Endothelial cell of umbilical vein (primary cell): ENCODE results near the gene NUDT10. TPM values are rescaled to one million over a fixed set of nuclear protein-coding genes. Genes with fewer than 3 reads are reported as not detected.
A peak's percentile ranks its signal among the peaks of the same experiment; 100 is the strongest.

Experiments used
- BruUV-seq: library from RNA; stranded (reverse); fragments of 400-500 nt; replicated peaks from 2 replicates; lab custom pipeline; 2021; lab: Mats Ljungman, UMichigan
- CTCF ChIA-PET: fragments of 300-600, 350-600 bp; sonication (Branson Sonifier 250); formaldehyde crosslinking; loops from one replicate; lab custom pipeline; 2021; ENCODE audit warnings: antibody characterized with exemption, inconsistent platforms; lab: Charles Lee
- POLR2A ChIA-PET: fragments of 300-600, 350-600 bp; sonication (Branson Sonifier 250); formaldehyde crosslinking; loops from one replicate; lab custom pipeline; 2021; ENCODE audit warnings: antibody characterized with exemption, inconsistent platforms; lab: Charles Lee
- DNase-seq: peaks from one replicate; pipeline ENCODE4 v3.0.0-alpha.2; 2011; ENCODE audit warnings: low read depth, low spot score
- FAIRE-seq: peaks from 2 replicates; lab custom pipeline; 2011; peaks lifted over from hg19 to GRCh38; lab: Jason Lieb, UNC
- H2AFZ ChIP-seq: 2 replicates; pipeline ENCODE4 v1.6.0; 2012; ENCODE audit warnings: low read depth, low read length, control low read depth, inconsistent platforms
- H3K27ac ChIP-seq: 2 replicates; pipeline ENCODE4 v1.5.1; 2011; ENCODE audit warnings: low read depth, mild to moderate bottlenecking, control low read depth, low read length, moderate library complexity; ENCODE audit not compliant: insufficient read depth
- H3K27me3 ChIP-seq, 2 experiments: 2 replicates each; pipeline versions ENCODE4 v1.6.0 to v1.6.1; 2011; ENCODE audit warnings: low read length in 2 of 2, mixed read lengths in 1 of 2; ENCODE audit not compliant: control insufficient read depth in 2 of 2, insufficient read depth in 2 of 2
- H3K36me3 ChIP-seq, 2 experiments: 2 replicates in 1 of 2; 3 replicates in 1 of 2; pipeline ENCODE4 v1.5.1; 2011; ENCODE audit warnings: low read length in 2 of 2, mild to moderate bottlenecking in 1 of 2, moderate library complexity in 1 of 2; ENCODE audit not compliant: control insufficient read depth in 2 of 2, insufficient read depth in 2 of 2; ENCODE audit errors: extremely low read depth in 1 of 2
- H3K4me1 ChIP-seq: 3 replicates; pipeline ENCODE4 v1.5.1; 2011; ENCODE audit warnings: mild to moderate bottlenecking, low read length; ENCODE audit not compliant: control insufficient read depth, insufficient read depth; ENCODE audit errors: extremely low read depth
- H3K4me2 ChIP-seq: 2 replicates; pipeline ENCODE4 v1.6.1; 2011; ENCODE audit warnings: low read length, control low read depth, mixed read lengths; ENCODE audit not compliant: insufficient read depth
- H3K4me3 ChIP-seq, 3 experiments: fragments of 200-600 bp in 1 of 3; sonication (generic), shearing (Covaris generic) in 1 of 3; replicated peaks in 1 of 3; 2 replicates each; pipeline ENCODE4 v1.5.1; 2011 to 2016; ENCODE audit warnings: control low read depth in 3 of 3, low read length in 3 of 3, mild to moderate bottlenecking in 2 of 3, inconsistent platforms in 1 of 3, low read depth in 1 of 3, moderate library complexity in 1 of 3; ENCODE audit not compliant: insufficient read depth in 1 of 3
- H3K79me2 ChIP-seq: 2 replicates; pipeline ENCODE4 v1.6.0; 2012; ENCODE audit warnings: low read length, inconsistent platforms; ENCODE audit not compliant: control insufficient read depth, insufficient read depth
- H3K9ac ChIP-seq: replicated peaks from 2 replicates; pipeline ENCODE3; 2011; ENCODE audit warnings: low read length, control low read depth; ENCODE audit not compliant: insufficient read depth; ENCODE audit errors: extremely low read depth
- H3K9me1 ChIP-seq: replicated peaks from 3 replicates; pipeline ENCODE4 v1.6.0; 2011; ENCODE audit warnings: mild to moderate bottlenecking, low read length; ENCODE audit not compliant: control insufficient read depth, insufficient read depth; ENCODE audit errors: extremely low read depth
- H3K9me3 ChIP-seq: replicated peaks from 2 replicates; pipeline ENCODE4 v1.5.1; 2012; ENCODE audit warnings: low read length, inconsistent platforms; ENCODE audit not compliant: control insufficient read depth, insufficient read depth
- H4K20me1 ChIP-seq: replicated peaks from 2 replicates; pipeline ENCODE3; 2011; ENCODE audit warnings: mild to moderate bottlenecking, low read length; ENCODE audit not compliant: control insufficient read depth, insufficient read depth; ENCODE audit errors: extremely low read depth
- EZH2 ChIP-seq: IDR thresholded peaks from 2 replicates; pipeline ENCODE4 v1.6.1; 2012; ENCODE audit warnings: borderline replicate concordance, low read depth, mild to moderate bottlenecking, moderate library complexity, low read length, inconsistent platforms; ENCODE audit not compliant: severe bottlenecking
- FOS ChIP-seq: IDR thresholded peaks from 2 replicates; pipeline ENCODE4 v1.6.1; 2011; ENCODE audit warnings: mild to moderate bottlenecking, low read length, moderate library complexity, borderline replicate concordance; ENCODE audit not compliant: insufficient read depth
- GATA2 ChIP-seq: IDR thresholded peaks from 2 replicates; pipeline ENCODE4 v1.7.0; 2011; ENCODE audit warnings: low read depth, mild to moderate bottlenecking, moderate library complexity, mixed read lengths, low read length; ENCODE audit not compliant: insufficient read length, insufficient read depth
- JUN ChIP-seq: IDR thresholded peaks from 2 replicates; pipeline ENCODE4 v1.6.1; 2011; ENCODE audit warnings: borderline replicate concordance, low read depth; ENCODE audit not compliant: insufficient read length, insufficient read depth
- MYC ChIP-seq: IDR thresholded peaks from one replicate; pipeline ENCODE4 v1.6.1; 2011; ENCODE audit warnings: mild to moderate bottlenecking, low read depth, low read length
- POLR2A ChIP-seq: IDR thresholded peaks from 2 replicates; pipeline ENCODE4 v1.6.1; 2012; ENCODE audit warnings: low read depth, mild to moderate bottlenecking, control low read depth, low read length
- POLR2AphosphoS5 ChIP-seq: IDR thresholded peaks from 2 replicates; pipeline ENCODE4 v1.6.1; 2012; ENCODE audit warnings: low read depth, mild to moderate bottlenecking, control low read depth, low read length, moderate library complexity; ENCODE audit not compliant: insufficient read depth
- dilution Hi-C: fragments of 300-500 bp; cut with MboI; formaldehyde crosslinking; loops from one replicate; pipeline ENCODE4 v1.15.0; 2019; ENCODE audit warnings: low sequenced_read_pairs; ENCODE audit not compliant: extremely low pct_ligation_motif_present
- intact Hi-C: fragments of 100-400 bp; cut with micrococcal nuclease; formaldehyde crosslinking; loops from one replicate; pipeline ENCODE4 v1.10.0; 2022
- polyA plus RNA-seq, 4 experiments: library from polyadenylated mRNA; depleted of rRNA in 3 of 4; stranded (reverse) in 3 of 4; unstranded in 1 of 4; fragments of >200 nt; gene quantifications; 2 replicates each; pipeline versions ENCODE4 v1.2.1 to v1.2.3, GENCODE V29; 2011 to 2012; ENCODE audit warnings: missing spikeins in 1 of 4
- total RNA-seq: library from RNA; stranded (reverse); gene quantifications from 2 replicates; pipeline ENCODE4 v1.2.3, GENCODE V29; 2021
- TF ChIP-seq, protein P1 (sequence below), 2 donors: IDR thresholded peaks; 1 replicate in 1 of 2; 2 replicates in 1 of 2; pipeline ENCODE4 v1.5.1; 2011; ENCODE audit warnings: low read length in 2 of 2, mild to moderate bottlenecking in 2 of 2, moderate library complexity in 2 of 2, control low read depth in 1 of 2, inconsistent platforms in 1 of 2, low read depth in 1 of 2; ENCODE audit not compliant: insufficient read depth in 1 of 2; ENCODE audit errors: extremely low read depth in 1 of 2
- TF ChIP-seq, protein P2 (sequence below): IDR thresholded peaks from 2 replicates; pipeline ENCODE4 v1.6.1; 2011; ENCODE audit not compliant: insufficient read depth, insufficient read length

Gene NUDT10
- total and polyA plus RNA-seq, 2 donors (not counting 3 experiments of a cell fraction or from before 2014, with no cell fraction given), result 0.22 TPM; not detected in 1

DNA sequence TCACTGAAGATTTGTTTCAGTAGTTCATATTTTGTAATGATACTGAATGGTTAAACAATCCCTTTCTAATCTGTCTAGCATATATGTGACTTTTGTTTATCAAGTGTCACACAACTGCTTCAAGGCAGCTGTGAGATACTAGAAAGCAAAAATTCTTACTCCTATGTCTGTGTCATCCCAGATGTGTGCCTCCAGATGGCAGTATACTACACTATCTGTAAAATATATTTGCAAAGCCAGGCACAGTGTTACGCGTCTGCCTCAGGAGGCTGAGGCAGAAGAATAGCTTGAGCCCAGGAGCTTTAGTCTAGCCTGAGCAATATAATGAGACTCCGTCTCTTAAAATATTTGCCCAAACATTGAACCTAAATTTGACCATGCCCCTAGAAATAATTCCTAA lies 4.0 kb downstream of the NUDT10 start:
- H3K9ac ChIP-seq, result no peak overlapping the region
- no TSS peak for BruUV-seq
- no peak overlapping the region for H3K4me2 ChIP-seq
- no peaks in the 10 kb centered on the region for H3K9me1 ChIP-seq
- no peaks in the 10 kb centered on the region for H3K79me2 ChIP-seq
- H3K27me3 ChIP-seq, result peaks cover 2 to 4% of the 10 kb centered on the region in 2 experiments
- H4K20me1 ChIP-seq, result no peaks in the 10 kb centered on the region
- intact Hi-C loops (loop anchor here (1.0 kb wide), 1 partner anchor 84 kb away; no protein-coding TSS in a partner anchor), dilution Hi-C loops (no loop called here)
- H3K36me3 ChIP-seq, result no peaks in the 10 kb centered on the region
- FAIRE-seq (peak; percentile 49), DNase-seq (peak; percentile 18)
- H3K4me3 ChIP-seq, result no peak overlapping the region
- TF ChIP-seq GATA2, result no peak
- TF ChIP-seq, protein P1, sequence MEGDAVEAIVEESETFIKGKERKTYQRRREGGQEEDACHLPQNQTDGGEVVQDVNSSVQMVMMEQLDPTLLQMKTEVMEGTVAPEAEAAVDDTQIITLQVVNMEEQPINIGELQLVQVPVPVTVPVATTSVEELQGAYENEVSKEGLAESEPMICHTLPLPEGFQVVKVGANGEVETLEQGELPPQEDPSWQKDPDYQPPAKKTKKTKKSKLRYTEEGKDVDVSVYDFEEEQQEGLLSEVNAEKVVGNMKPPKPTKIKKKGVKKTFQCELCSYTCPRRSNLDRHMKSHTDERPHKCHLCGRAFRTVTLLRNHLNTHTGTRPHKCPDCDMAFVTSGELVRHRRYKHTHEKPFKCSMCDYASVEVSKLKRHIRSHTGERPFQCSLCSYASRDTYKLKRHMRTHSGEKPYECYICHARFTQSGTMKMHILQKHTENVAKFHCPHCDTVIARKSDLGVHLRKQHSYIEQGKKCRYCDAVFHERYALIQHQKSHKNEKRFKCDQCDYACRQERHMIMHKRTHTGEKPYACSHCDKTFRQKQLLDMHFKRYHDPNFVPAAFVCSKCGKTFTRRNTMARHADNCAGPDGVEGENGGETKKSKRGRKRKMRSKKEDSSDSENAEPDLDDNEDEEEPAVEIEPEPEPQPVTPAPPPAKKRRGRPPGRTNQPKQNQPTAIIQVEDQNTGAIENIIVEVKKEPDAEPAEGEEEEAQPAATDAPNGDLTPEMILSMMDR (IDR thresholded peaks at IDR 0.05; ENCODE audit: extremely low read depth in 1 of 2, insufficient read depth in 1 of 2, low read depth in 1 of 2, low read length in 2 of 2), result peak; percentile 10 to 30
- H2AFZ ChIP-seq, result no peak overlapping the region
- CTCF ChIA-PET, result interaction anchor here (1.1 to 4.0 kb wide), 5 partner anchors 12 to 125 kb away, joined by 3 to 36 read pairs (median 3); no protein-coding TSS in a partner anchor
- no peak overlapping the region for H3K27ac ChIP-seq
- H3K4me1 ChIP-seq, result no peaks in the 10 kb centered on the region
- H3K9me3 ChIP-seq, result no peaks in the 10 kb centered on the region
- POLR2A ChIA-PET, result no interaction called here

DNA sequence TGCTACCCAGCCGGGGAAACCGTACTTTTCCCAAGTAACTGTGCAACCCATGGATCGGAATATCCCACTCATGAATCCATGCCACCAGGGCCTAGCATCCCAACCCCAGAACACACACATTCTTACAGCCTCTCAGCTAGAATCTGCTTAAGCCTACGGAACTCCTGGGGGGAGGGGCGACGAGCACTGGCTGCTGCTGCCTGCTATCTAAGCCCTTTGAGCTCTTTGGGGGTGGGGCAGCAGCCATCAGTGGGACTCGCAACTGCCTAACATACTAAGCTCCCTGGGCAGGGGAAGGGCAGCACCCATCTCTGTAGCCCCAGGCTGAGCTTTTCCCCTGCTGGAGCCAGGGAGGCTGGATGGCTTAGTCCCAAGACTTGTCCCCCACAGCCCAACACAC lies 28.6 kb downstream of the NUDT10 start:
- Histone ChIP-seq H3K9ac (no peak overlapping the region), H3K36me3 (no peaks in the 10 kb centered on the region), H3K9me3 (no peaks in the 10 kb centered on the region), H3K4me1 (no peaks in the 10 kb centered on the region), H3K79me2 (no peaks in the 10 kb centered on the region), H3K9me1 (no peaks in the 10 kb centered on the region), H3K4me2 (no peak overlapping the region), H3K27me3 (no peaks in the 10 kb centered on the region), H2AFZ (no peak overlapping the region), H3K27ac (no peak overlapping the region), H4K20me1 (no peaks in the 10 kb centered on the region), H3K4me3 (no peak overlapping the region)
- CTCF ChIA-PET, result no interaction called here
- FAIRE-seq (no peak), DNase-seq (no peak)
- TF ChIP-seq, protein P2, sequence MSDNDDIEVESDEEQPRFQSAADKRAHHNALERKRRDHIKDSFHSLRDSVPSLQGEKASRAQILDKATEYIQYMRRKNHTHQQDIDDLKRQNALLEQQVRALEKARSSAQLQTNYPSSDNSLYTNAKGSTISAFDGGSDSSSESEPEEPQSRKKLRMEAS, result no peak
- TF ChIP-seq EZH2 (no peak), POLR2A (no peak), GATA2 (no peak), POLR2AphosphoS5 (no peak), MYC (no peak), FOS (no peak), JUN (no peak)
- TF ChIP-seq, protein P1 (IDR thresholded peaks at IDR 0.05; ENCODE audit: extremely low read depth in 1 of 2, insufficient read depth in 1 of 2, low read depth in 1 of 2, low read length in 2 of 2), result no peak
- POLR2A ChIA-PET, result no interaction called here
- no TSS peak for BruUV-seq
- intact Hi-C loops (no loop called here), dilution Hi-C loops (no loop called here)
